GM19324 (cell line): Measurements from ENCODE around the gene SERPINF2.
"Not testable (repeated sequence)": the region's sequence is repeated elsewhere in the genome, so short reads cannot be mapped to it uniquely, and the experiment has no call there.

Experiments used
- ATAC-seq: cut with Tn5 transposase; IDR thresholded peaks from one replicate; pipeline ENCODE4 v1.9.1; 2021; ENCODE audit warnings: mild to moderate bottlenecking, moderate library complexity; ENCODE audit not compliant: unreplicated experiment, low FRiP score

Gene SERPINF2

DNA sequence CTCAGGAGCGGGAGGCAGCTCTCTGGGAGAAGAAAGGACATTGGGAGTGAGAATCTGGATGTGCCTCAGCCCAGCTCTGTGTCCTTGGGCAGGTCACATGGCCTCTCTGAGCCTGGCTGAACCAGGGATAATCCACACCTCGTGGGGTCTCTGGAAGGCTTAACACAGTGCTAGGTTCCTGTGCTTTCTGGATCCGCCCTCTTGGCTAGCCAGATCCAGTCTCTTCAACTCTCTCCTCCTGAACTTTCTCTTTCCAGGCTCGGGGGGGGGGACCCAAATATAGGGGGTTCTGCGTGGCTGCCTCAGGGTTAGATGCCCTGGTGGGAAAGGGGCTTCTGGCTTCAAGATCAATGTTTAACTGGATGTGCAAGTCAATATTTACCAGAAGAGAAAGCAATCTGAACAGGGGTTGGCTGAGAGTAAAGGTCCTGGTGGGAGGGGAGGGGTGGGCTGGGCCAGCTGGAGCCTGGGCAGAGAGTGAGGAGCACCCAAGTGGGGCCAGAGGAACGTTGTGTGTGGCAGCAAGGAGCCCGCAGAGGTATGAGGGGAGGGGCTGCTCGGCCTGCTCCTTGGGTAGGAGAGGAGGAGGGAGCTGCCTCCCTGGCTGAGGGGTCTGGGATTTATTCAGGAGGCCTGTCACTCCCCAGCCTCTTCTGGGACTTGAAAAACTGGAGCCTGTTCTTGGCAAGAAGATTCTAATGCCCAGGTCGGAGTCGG lies at the start of gene SERPINF2:
Gene SERPINF2, plus strand, starts transcription at position 501 of the 717 bp plus-strand sequence. CDS start 2,125 bp downstream, outside the sequence.
- ATAC-seq: no peak

DNA sequence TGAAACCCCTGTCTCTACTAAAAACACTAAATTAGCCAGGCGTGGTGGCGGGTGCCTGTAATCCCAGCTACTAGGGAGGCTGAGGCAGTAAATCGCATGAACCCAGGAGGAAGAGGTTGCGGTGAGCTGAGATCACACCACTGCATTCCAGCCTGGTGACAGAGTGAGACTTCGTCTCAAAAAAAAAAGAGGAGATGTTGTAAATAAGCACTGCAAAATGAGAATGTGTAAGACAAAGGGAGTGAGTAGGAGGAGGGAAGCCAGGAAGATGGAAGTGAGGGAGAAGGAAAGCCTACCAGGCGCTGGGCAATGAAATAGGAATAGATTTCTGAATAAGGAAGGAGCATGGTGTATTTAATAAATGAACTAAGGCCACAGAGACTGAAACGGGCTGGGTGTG lies 49.3 kb upstream of the SERPINF2 start:
- no peak for ATAC-seq

DNA sequence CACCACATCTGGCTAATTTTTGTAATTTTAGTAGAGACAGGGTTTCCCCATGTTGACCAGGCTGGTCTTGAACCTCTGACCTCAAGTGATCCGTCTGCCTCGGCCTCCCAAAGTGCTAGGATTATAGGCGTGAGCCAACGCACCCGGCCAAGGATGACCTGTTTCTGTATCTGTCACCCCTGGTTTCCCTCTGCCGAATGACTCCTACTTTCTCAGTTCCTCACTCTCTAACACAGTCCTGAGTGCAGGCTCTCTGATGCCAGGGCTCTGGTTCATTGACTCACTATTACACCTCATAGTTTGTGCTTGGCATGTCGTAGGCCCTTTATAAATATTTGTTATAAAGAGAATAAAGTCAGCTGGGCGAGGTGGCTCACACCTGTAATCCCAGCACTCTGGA lies 47.3 kb upstream of the SERPINF2 start:
- ATAC-seq: no peak

DNA sequence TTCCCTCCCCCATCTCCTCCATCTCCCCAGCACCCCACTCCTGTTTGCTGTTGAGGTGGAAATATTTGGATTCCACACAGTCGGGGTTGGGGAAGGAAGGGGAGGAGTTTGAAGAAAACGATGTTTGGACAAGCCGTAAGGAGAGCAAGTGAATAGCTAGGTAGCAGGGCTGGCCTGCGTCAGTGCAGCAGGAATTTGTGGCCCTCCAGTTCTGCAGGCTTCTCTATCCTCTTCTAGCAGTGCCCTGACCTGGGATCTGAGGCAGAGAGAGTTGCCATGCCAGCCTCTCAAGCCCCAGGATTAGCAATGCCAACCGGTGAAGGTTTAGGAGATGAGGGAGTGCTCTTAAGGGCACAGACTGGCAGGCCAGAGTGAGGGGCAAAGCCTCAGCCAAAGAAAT lies 45.0 kb upstream of the SERPINF2 start:
- no peak for ATAC-seq

DNA sequence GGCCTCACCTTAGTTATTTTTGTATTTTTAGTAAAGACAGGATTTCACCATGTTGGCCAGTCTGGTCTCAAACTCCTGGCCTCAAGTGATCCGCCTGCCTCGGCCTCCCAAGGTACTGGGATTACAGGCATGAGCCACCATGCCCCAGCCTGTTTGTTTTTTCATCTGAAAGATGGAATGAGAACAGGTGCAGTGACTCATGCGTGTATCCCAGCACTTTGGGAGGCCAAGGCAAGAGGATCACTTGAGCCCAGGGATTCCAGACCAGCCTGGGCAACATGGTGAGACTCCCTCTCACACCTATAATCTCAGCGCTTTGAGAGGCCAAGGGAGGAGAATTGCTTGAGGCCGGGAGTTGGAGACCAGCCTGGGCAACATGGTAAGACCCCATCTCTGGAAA lies 42.8 kb upstream of the SERPINF2 start:
- not testable (repeated sequence) for ATAC-seq

DNA sequence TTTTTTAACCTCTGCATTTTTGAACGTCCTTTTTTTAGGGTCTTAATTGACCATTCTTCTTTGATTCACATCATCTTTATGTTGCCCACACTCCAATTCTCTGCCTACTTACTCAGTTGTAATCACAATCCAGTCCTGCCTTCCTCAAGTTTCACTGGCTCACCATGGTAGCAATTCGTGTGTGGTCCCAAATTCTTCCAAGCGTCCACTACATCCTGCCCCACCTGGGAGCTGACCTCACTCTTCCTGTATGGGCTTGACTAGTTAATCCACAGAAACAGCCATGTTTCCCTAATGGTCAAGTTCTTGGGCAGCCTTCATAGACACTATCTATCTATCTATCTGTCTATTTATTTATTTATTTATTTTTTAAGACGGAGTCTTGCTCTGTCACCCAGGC lies 39.6 kb upstream of the SERPINF2 start:
- ATAC-seq: no peak

DNA sequence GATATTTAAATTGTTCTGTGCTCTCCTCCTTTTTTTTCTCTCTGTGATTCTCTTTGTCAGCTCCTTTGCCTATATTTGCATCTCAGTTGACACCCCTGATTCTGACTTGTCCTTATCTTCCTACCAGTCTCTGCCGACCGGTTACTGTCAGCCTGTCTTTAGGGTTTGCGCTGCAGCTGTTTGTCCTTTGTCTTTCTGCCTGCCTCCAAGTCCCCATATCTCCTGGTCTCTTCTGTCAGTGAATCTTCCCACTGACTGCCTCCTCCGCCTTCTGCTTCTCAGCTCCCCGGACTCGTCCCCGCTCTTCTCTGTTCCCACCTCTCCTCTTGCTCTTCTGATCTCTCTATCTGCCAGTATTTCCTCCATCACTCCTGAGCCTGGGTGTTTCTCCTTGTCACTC lies 37.7 kb upstream of the SERPINF2 start:
- ATAC-seq: no peak

DNA sequence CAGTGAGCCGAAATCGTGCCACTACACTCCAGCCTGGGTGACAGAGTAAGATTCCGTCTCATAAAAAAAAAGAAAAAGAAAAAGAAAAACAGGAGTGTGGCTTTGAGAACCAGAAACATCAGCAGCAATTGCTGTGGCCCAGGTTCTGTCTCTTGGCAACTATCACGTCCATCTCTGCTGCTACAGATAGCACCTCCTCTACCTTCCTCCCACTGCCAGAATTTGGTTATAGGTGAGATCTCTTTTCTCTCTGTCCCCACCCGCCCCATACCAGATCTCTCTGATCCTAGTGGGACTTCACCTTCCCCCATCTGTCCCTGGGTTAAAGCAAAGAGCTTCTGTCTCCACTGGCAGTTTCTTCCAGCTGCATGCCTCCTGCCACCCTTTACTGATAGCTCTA lies 35.6 kb upstream of the SERPINF2 start:
- no peak for ATAC-seq

DNA sequence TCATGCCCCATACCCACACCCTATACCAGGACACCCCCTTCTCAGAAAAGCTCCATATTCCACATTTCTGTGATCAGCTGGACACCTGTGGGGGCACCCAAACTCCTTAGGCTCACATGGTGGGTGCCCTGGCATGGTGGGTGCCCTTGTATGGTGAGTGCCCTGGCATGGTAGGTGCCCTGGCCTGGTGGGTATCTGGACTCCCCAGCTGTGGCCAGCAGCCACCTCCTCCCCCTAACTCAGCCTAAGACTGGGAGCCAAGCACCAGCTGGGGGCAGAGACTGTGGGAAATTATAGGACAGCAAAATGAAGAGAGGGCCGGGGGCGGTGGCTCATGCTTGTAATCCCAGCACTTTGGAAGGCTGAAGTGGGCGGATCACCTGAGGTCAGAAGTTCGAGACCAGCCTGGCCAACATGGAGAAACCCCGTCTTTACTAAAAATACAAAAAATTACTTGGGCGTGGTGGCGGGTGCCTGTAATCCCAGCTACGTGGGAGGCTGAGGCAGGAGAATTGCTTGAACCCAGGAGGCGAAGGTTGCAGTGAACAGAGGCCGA lies 33.8 kb upstream of the SERPINF2 start:
- ATAC-seq: not testable (repeated sequence)

DNA sequence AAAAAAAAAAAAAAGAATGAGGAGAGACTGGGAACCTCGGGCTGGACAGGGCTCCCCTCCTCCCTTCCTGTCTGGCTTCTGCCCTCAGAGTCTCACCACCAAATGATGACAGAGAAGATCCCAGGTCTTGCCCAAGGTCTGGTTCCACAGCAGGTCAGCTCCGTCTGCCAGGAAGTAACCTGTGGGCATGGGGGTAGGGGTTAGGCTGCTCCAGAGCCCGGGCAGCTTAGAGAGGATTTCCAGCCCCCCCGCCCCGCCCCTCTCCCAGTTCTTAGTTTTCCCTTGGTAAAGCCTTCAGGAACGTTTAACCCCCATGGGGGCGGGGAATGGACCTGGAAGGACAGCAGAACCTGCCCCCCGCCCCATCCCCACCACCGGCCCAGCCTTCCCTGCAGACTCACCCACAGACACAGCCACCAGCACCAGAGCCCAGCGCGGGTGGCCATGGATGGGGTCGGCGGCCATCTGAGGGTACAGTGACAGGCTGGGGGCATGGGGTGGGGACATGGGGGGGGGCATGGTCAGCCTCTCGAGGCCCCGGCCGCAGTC lies 33.2 kb upstream of the SERPINF2 start:
- no peak for ATAC-seq

DNA sequence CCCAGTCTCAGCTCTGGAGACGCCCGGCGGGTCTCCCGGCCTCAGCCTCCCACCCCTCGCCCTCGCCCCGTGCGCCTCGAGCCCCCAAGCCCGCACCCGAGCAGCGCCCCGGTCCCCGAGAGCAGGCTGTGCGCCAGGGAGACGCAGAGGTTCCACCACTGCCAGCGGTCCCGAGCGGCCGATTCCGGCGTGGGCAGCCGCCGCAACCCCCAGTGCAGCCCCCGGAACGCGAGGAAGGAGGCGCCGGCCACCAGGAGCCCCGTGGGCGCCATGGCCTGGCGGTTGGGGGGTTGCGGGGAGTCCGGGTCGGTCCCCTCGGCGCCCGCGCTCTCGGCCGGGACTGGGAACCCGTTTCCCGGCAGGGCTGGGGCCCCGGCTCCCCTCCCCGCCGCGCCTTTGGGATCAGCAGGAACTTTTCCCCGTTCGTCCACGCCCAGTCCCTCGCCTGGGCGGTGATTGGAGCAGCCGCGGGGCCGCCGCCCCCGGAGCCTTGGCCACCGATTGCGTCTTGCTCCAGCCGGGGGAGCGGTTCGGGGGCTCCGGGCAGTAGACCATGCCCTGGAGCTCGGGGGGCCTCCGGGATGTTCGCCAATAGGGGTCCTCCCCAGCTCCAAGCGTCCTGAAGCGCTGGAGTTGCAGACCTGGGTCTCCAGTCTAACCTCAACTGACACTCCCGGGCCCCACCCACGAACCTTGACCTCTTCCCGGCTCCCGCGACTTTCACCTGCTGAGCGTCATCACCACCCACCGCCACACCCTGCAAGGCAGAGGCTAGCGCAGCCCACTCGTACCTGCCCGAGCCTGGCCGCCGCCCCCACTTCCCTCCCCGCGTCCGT lies 32.5 kb upstream of the SERPINF2 start, which contains the start of gene TLCD2:
Gene TLCD2, minus strand, starts transcription at position 407 of the 836 bp plus-strand sequence. Its CDS starts 135 bp downstream, at position 272.
- no peak for ATAC-seq

DNA sequence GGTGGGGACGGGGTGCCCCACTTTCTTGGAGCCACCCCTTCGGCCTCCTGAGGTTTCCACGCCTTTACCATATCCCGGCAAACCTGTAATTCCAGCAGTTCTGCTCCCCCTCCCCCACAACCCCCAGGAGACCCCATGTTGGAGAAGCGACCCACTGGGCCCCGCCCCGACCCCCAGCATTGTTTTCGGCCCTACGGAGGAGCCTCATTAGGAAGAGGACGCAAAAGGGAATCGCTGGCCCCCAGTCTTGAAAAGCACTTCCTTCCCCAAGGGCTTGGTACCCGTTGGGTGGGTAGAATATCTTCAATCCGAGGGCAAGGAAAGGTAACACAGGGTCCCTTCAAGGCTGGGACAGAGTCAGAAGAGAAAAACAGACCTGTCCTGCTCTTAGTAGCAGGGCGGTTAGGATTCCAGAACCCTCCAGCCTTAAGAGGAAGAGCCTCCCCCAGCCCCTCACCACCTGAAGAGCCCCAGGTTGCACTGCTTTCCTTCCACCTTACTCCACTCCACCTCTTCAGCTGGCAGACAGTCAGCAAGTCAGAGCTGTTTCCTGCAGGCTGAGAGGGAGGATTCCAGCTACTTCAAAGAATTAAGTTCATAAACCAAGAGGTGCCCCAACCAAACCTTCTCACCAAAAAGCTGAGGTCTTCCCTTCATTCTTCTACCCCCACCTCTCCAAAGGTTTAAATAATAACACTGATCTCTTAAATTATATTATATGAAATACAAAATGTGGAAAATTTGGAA lies 31.7 kb upstream of the SERPINF2 start:
- no peak for ATAC-seq

DNA sequence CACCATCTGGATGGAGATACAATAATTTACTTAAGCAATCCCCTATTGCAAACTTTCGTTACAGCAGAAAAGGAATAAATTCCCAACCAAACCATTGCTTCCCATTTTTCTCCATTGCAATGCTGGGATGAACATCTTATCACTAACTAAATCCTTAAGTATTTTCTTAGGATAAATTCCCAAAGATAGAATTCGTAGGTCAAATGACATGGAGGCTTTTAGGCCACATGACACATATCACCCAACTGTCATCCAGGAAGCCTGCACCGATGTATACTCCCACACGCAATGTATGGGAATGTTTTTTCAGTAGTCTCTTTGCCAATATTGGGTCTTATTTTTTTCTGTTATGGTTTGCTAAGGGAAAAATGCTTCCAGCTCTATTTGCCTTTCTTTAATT lies 30.9 kb upstream of the SERPINF2 start:
- ATAC-seq: no peak

DNA sequence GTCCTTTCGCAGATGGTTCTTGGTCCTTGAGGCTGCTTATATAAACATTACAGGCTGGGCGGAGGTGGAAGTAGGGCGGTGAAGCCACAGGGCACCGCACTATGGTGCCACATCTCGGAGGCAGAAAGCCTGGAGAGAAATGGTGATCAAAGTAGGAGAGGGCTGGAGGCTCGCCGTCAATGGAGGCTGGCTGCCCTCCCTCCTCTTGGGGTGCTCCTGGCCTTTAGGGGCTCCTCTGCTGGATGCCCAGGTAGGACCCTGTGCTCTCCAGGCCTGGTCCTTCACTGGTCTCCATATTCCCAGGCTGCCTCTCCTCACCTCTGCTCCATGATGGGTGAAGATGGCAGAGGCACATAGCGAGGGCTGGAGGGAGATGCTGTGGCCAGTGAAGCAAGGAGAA lies 30.4 kb upstream of the SERPINF2 start:
- no peak for ATAC-seq

DNA sequence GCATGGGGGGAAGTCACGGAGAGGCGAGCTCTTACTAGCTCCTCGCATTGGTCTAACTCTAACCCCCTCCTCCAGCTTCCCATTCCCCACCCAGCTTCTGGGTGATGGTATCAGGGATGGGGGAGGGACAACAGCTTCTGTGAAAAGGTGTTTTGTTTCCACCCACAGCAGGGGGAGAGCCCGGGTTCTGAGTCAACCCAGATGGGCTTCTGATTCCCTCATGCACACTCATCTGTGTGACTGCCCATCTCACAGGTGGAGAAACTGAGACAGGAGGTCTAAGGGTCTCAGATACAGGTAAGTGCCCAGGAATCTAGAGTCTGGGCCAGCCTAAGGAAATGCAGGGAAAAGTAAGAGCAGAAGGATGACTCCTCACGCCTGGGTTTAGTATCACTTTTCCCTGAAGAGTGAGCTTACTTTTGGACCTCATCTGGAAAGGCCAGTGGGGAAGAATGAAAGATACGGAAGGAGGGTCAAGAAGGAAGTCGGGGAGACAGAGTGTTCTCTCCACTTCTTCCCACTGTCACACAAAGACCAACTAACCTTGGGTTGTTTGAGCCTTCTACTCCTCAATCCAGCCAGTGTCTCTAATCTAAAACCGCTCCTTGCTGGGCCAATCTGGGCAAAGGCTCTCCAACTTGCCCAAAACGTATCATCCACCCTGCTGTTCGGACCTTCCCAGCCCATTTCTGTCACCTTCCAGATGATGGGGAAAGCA lies 29.4 kb upstream of the SERPINF2 start:
- no peak for ATAC-seq

DNA sequence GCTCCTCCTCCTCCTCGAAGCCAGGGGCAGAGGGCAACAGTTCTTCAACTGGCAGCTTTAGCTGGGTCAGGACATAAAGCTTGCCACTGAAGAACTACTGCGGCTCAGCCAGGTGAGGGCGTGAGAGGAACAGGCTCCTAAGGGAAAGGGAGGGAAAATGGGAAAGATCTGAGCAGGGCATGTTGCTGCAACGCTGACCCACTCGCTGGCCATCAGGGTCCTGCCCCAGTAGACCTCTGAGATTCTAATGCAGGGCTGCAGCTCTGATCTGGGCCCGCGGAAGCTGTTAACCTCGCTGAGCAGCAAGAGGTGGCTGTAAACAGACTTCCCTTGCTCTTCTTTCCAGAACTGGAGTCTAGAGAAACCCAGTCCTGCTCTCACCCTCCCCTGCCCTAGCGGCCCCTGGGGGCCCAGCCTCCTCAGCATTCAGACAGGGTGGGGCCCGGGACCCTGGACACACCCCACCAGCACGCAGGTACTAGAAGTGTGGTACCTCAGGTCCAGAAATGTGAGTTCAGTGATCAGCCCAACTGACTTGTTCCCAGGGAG lies 28.7 kb upstream of the SERPINF2 start:
- no peak for ATAC-seq

DNA sequence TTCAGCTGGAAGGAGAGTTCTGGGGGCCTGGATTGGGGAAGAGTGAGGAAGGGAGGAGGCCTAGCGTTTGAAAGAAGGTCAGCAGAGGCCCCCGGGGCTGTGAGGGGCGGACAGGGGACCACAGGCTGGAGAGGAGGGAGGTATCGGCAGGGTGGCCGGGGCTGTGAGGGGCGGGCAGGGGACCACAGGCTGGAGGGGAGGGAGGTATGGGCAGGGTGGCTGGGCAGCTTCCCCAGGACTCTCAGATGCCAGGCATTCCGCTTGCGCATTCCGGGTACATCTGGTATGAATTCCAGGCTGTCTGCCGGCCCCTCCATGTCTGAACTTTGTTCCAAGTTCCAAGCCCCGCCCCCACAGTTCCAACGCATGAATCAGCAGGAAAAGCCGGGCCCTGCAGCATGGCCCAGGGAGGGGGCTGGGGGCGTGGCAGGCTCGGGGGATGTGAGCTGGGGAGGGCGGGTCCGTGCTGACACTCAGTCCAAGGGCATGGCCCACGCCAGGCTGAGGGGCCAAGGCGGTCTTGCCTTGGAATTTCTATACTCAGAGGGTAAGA lies 28.2 kb upstream of the SERPINF2 start:
- no peak for ATAC-seq

DNA sequence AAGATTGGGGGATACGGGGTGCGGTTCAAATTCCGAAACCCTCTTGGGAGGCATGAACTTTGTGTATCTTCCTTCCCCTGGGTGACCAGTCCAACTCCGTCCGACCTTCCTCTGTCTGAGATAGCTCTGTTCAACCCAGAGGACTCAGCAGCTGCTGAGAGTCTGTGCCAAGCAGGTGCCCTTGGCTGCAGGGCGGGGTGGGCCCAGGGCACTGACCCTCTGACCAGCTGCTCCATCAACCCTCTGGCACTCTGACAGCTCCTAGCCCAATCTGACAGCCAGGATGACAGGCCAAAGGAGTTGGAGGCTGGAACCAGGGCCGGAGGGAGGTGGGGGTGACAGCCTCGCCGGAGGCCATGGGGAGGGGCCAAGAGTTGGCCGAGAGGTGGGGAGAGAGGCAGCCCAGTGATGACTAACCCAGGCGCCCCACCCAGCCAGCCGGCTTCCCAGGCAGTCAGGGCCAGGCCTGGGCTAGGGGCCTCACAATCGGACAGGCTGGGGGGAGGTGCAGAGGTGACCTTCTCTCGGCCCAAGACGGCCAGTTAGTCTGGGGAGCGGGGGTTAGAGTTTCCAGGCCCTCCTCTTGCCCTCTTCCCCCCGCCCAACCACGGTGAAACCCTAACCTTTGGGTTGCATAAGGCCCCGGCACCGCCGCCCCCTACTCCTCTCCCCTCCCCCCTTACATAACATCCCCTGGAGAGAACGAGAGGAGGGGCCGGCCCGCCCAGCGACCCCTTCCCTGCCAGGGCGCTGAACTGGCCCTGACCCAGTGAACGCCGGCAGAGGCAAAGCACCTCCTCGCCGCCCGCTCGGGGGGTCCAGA lies 27.5 kb upstream of the SERPINF2 start:
- ATAC-seq: no peak

DNA sequence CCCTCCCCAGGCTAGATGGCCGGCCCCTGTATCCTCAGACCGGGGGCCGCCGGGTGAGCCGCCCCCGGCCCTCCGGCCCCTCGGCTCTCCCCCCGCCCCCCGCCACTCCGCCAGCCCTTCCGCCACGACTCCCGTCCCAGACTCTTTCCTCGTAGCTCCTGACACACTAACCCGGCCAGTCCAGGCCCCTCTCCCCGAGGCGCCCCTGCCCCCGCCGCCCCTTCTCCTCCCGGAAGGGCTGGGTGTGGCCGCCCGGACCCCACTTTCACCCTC lies 26.9 kb upstream of the SERPINF2 start:
- no peak for ATAC-seq
